Measurements from ENCODE around the gene NEUROG2. TPM values are rescaled to one million over a fixed set of nuclear protein-coding genes. Genes with fewer than 3 reads are reported as not detected.

The NEUROG2 gene
- total and polyA plus RNA-seq, 9 of the 15 experiments (the other 6 are each of a cell fraction or from before 2014, with no cell fraction given) = 0.07 TPM; not detected in 7

DNA sequence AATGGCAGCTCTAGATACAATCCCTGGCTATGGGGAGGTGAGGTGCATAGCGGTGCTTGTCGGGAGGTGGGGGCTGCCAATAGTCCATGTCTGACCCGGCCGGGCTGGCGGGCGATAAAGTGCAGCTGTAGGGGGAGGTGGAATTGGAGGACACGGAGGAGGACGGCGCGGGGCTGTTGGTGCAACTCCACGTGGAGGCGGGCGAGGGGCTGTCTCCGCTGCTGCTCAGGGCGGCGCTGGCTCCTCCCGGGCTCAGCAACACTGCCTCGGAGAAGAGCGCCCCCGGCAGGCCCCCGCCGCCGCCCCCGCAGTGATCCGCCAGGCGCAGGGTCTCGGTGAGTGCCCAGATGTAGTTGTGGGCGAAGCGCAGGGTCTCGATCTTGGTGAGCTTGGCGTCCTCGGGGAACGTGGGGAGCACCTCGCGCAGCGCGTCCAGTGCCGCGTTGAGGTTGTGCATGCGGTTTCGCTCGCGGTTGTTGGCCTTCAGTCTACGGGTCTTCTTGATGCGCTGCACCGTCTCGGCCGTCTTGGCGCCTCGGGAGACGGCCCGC, 1.3 kb downstream of the NEUROG2 start:
- ATAC-seq = peak; percentile 62
- peak overlapping the region; percentile 77 for H3K4me2 ChIP-seq (ENCODE audit: insufficient read depth, low read length)
- BruUV-seq (replicated peaks) = no TSS peak
- H3K9ac ChIP-seq (ENCODE audit: insufficient read depth in 1 of 2, low read depth in 2 of 2, low read length in 2 of 2) = no peak overlapping the region; a peak in 1 of 4 replicates
- in situ Hi-C loops (cut with MboI) = no loop called here
- no peaks in the 10 kb centered on the region for H3K9me3 ChIP-seq (replicated peaks; ENCODE audit: control insufficient read depth, insufficient read depth, low read depth, low read length)
- intact Hi-C loops (cut with micrococcal nuclease) = no loop called here
- no peaks in the 10 kb centered on the region for H3K36me3 ChIP-seq (ENCODE audit: control insufficient read depth, insufficient read depth, low read length)
- no peak for FAIRE-seq
- ChIA-PET CTCF (ENCODE audit: low intra/inter-chr PET ratio) (no interaction called here), POLR2A (no interaction called here)
- 7% methylated on average over 21 of the region's 52 CpGs for WGBS (ENCODE audit: insufficient coverage, low coverage, missing lambda C conversion rate)
- peaks cover 56 to 63% of the 10 kb centered on the region in 2 experiments for H3K27me3 ChIP-seq (ENCODE audit: control insufficient read depth in 2 of 2, insufficient read depth in 2 of 2, low read length in 2 of 2)
- H3K27ac ChIP-seq (ENCODE audit: extremely low read depth, low read depth, low read length) = no peak overlapping the region
- H4K20me1 ChIP-seq (replicated peaks; ENCODE audit: control insufficient read depth, insufficient read depth, low read length) = no peaks in the 10 kb centered on the region; the same call in 1 of the 2 replicates
- H2AFZ ChIP-seq (ENCODE audit: low read depth, low read length) = no peak overlapping the region
- no peaks in the 10 kb centered on the region for H3K9me1 ChIP-seq (ENCODE audit: control insufficient read depth, insufficient read depth, low read length)
- H3K4me3 ChIP-seq = peak overlapping the region; percentile 41
- no peak for DNase-seq (ENCODE audit: extremely low read depth in 1 of 4, low spot score in 3 of 4)
- peaks cover 0 to 36% of the 10 kb centered on the region in 2 experiments; a peak in 4 of 5 replicates for H3K4me1 ChIP-seq (replicated peaks in 1 of 2; ENCODE audit: control insufficient read depth in 2 of 2, insufficient read depth in 2 of 2, low read length in 2 of 2)
- no peaks in the 10 kb centered on the region for H3K79me2 ChIP-seq (ENCODE audit: control insufficient read depth, insufficient read depth, low read length)
- TF ChIP-seq, protein P1, sequence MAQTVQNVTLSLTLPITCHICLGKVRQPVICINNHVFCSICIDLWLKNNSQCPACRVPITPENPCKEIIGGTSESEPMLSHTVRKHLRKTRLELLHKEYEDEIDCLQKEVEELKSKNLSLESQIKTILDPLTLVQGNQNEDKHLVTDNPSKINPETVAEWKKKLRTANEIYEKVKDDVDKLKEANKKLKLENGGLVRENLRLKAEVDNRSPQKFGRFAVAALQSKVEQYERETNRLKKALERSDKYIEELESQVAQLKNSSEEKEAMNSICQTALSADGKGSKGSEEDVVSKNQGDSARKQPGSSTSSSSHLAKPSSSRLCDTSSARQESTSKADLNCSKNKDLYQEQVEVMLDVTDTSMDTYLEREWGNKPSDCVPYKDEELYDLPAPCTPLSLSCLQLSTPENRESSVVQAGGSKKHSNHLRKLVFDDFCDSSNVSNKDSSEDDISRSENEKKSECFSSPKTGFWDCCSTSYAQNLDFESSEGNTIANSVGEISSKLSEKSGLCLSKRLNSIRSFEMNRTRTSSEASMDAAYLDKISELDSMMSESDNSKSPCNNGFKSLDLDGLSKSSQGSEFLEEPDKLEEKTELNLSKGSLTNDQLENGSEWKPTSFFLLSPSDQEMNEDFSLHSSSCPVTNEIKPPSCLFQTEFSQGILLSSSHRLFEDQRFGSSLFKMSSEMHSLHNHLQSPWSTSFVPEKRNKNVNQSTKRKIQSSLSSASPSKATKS (CRISPR knock-in tag; IDR thresholded peaks at IDR 0.05) = no peak
- 0 out of 2 replicates have a peak, but pooled peaks have one; percentile 54 for TF ChIP-seq ZNF511 (CRISPR knock-in tag; IDR thresholded peaks at IDR 0.05)
- TF ChIP-seq HDAC6 (IDR thresholded peaks at IDR 0.05; ENCODE audit: low read depth, low read length) = peak; percentile 76; the same call in 1 of the 2 replicates
- TF ChIP-seq SREBF1 (IDR thresholded peaks at IDR 0.05; ENCODE audit: borderline replicate concordance, low read depth, low read length) = no peak
- no peak for TF ChIP-seq SETDB1 (IDR thresholded peaks at IDR 0.05; ENCODE audit: low read length)
- TF ChIP-seq ZNF263 (CRISPR knock-in tag; IDR thresholded peaks at IDR 0.05; ENCODE audit: borderline replicate concordance) = peak; percentile 79
- TF ChIP-seq ZNF121 (CRISPR knock-in tag; conservative IDR thresholded peaks at IDR 0.05) = peak; percentile 34; the same call in 1 of the 2 replicates
- no peak for TF ChIP-seq ZNF695 (CRISPR knock-in tag; IDR thresholded peaks at IDR 0.05)
- TF ChIP-seq, protein P2, sequence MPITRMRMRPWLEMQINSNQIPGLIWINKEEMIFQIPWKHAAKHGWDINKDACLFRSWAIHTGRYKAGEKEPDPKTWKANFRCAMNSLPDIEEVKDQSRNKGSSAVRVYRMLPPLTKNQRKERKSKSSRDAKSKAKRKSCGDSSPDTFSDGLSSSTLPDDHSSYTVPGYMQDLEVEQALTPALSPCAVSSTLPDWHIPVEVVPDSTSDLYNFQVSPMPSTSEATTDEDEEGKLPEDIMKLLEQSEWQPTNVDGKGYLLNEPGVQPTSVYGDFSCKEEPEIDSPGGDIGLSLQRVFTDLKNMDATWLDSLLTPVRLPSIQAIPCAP (CRISPR knock-in tag; IDR thresholded peaks at IDR 0.05; ENCODE audit: borderline replicate concordance) = no peak
- TF ChIP-seq, protein P3, sequence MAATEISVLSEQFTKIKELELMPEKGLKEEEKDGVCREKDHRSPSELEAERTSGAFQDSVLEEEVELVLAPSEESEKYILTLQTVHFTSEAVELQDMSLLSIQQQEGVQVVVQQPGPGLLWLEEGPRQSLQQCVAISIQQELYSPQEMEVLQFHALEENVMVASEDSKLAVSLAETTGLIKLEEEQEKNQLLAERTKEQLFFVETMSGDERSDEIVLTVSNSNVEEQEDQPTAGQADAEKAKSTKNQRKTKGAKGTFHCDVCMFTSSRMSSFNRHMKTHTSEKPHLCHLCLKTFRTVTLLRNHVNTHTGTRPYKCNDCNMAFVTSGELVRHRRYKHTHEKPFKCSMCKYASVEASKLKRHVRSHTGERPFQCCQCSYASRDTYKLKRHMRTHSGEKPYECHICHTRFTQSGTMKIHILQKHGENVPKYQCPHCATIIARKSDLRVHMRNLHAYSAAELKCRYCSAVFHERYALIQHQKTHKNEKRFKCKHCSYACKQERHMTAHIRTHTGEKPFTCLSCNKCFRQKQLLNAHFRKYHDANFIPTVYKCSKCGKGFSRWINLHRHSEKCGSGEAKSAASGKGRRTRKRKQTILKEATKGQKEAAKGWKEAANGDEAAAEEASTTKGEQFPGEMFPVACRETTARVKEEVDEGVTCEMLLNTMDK (IDR thresholded peaks at IDR 0.05; ENCODE audit: borderline replicate concordance, insufficient read depth, low read depth, low read length, poor library complexity, severe bottlenecking) = peak; percentile 11
- peak in 1 of 2 experiments; percentile 72 for TF ChIP-seq E2F6 (IDR thresholded peaks at IDR 0.05; ENCODE audit: borderline replicate concordance in 1 of 2, extremely low read depth in 1 of 2, insufficient read depth in 1 of 2, insufficient read length in 1 of 2, low read depth in 1 of 2, low read length in 1 of 2, poor library complexity in 1 of 2, severe bottlenecking in 1 of 2)
- TF ChIP-seq MCM7 (IDR thresholded peaks at IDR 0.05) = no peak
- 0 out of 2 replicates have a peak, but pooled peaks have one; percentile 14 for TF ChIP-seq CTBP1 (IDR thresholded peaks at IDR 0.05; ENCODE audit: borderline replicate concordance)
- TF ChIP-seq SMAD3 (CRISPR knock-in tag; conservative IDR thresholded peaks at IDR 0.05) = no peak

Measured in K562 (cell line).